Measurements from ENCODE around the gene PIAS2.
A peak's percentile ranks its signal among the peaks of the same experiment; 100 is the strongest.
"Not testable (repeated sequence)": the region's sequence is repeated elsewhere in the genome, so short reads cannot be mapped to it uniquely, and the experiment has no call there.

Gene PIAS2

GRCh38 chr18:46831434-46831833 lies 85.9 kb downstream of the PIAS2 start:
- DNase-seq: no peak

GRCh38 chr18:46830633-46831032 lies 86.7 kb downstream of the PIAS2 start:
- no peak for DNase-seq

- DNase-seq: no peak
Observed at GRCh38 chr18:46829947-46830346, 87.4 kb downstream of the PIAS2 start.

- no peak for DNase-seq
Observed at GRCh38 chr18:46829531-46829930, 87.8 kb downstream of the PIAS2 start.

- DNase-seq: no peak
Observed at GRCh38 chr18:46821856-46822711, 95.2 kb downstream of the PIAS2 start.

GRCh38 chr18:46820863-46821262 lies 96.4 kb downstream of the PIAS2 start:
- no peak for DNase-seq

GRCh38 chr18:46815661-46816060 lies 101.6 kb downstream of the PIAS2 start:
- DNase-seq: peak; percentile 11

- peak; percentile 14 for DNase-seq
Observed at GRCh38 chr18:46814399-46814798, 102.9 kb downstream of the PIAS2 start.

- DNase-seq: no peak
Observed at GRCh38 chr18:46812311-46812710, 105.0 kb downstream of the PIAS2 start.

GRCh38 chr18:46810481-46811000 lies 106.8 kb downstream of the PIAS2 start:
- no peak for DNase-seq

GRCh38 chr18:46809145-46809544 lies 108.2 kb downstream of the PIAS2 start:
- no peak for DNase-seq

GRCh38 chr18:46795945-46796344 lies 121.4 kb downstream of the PIAS2 start:
- DNase-seq: not testable (repeated sequence)

GRCh38 chr18:46794607-46795006 lies 122.7 kb downstream of the PIAS2 start:
- DNase-seq: no peak

GRCh38 chr18:46793565-46793964 lies 123.7 kb downstream of the PIAS2 start:
- no peak for DNase-seq

GRCh38 chr18:46789088-46789487 lies 128.2 kb downstream of the PIAS2 start:
- no peak for DNase-seq

- DNase-seq: no peak
Observed at GRCh38 chr18:46787674-46788073, 129.6 kb downstream of the PIAS2 start.

GRCh38 chr18:46772357-46772756 lies 144.9 kb downstream of the PIAS2 start:
- DNase-seq: no peak

GRCh38 chr18:46771141-46771540 lies 146.2 kb downstream of the PIAS2 start:
- peak; percentile 62 for DNase-seq

- no peak for DNase-seq
Observed at GRCh38 chr18:46770708-46771107, 146.6 kb downstream of the PIAS2 start.

GRCh38 chr18:46768166-46768921 lies 149.0 kb downstream of the PIAS2 start:
- no peak for DNase-seq

- DNase-seq: no peak
Observed at GRCh38 chr18:46767217-46767616, 150.1 kb downstream of the PIAS2 start.

- no peak for DNase-seq
Observed at GRCh38 chr18:46764586-46764985, 152.7 kb downstream of the PIAS2 start.

GRCh38 chr18:46761059-46761769 lies 156.1 kb downstream of the PIAS2 start:
- DNase-seq: peak; percentile 78
